ENCODE measurements around the gene ATXN7L1. TPM values are rescaled to one million over a fixed set of nuclear protein-coding genes. Genes with fewer than 3 reads are reported as not detected.

The ATXN7L1 gene
- total and polyA plus RNA-seq, 2 of the 8 experiments (the other 6 are each of a cell fraction or from before 2014, with no cell fraction given), result 14.3 to 34.0 TPM

GRCh38 chr7:105643851-105644250 lies 232.5 kb downstream of the ATXN7L1 start:
- peak overlapping the region; percentile 0 to 24 for H3K4me2 ChIP-seq (ENCODE audit: insufficient read depth in 1 of 2, low read depth in 2 of 2, low read length in 2 of 2)

More at GRCh38 chr7:105643851-105644250, 232.5 kb downstream of the ATXN7L1 start:
- ChIA-PET CTCF (ENCODE audit: partially characterized antibody) (interaction anchor here (0.6 to 3.8 kb wide), 36 partner anchors 8 to 572 kb away, joined by 3 to 29 read pairs (median 4); partner anchors contain the start of genes ATXN7L1 and RINT1), POLR2A (ENCODE audit: partially characterized antibody) (interaction anchor here (0.7 to 1.8 kb wide), 11 partner anchors 9 to 630 kb away, joined by 3 to 7 read pairs (median 3); no protein-coding TSS in a partner anchor)
- Histone ChIP-seq H3K27me3 (replicated peaks in 1 of 4; ENCODE audit: control insufficient read depth in 3 of 4, extremely low read depth in 1 of 4, insufficient read depth in 3 of 4, low read length in 3 of 4) (no peaks in the 10 kb centered on the region; a peak in 1 of 7 replicates), H4K8ac (ENCODE audit: extremely low read depth, insufficient read depth, low read length) (no peak overlapping the region), H3K23ac (ENCODE audit: insufficient read length) (no peak overlapping the region), H4K91ac (replicated peaks; ENCODE audit: insufficient read length, low read length) (no peak overlapping the region), H3K56ac (replicated peaks; ENCODE audit: insufficient read length, low read depth, low read length) (no peak overlapping the region), H2BK5ac (ENCODE audit: low read depth, low read length) (peak overlapping the region; percentile 84; the same call in 1 of the 2 replicates), H3K14ac (ENCODE audit: insufficient read length) (no peak overlapping the region), H3K79me1 (ENCODE audit: low read depth, low read length) (0 out of 2 replicates have a peak, but pooled peaks cover 2% of the 10 kb centered on the region), H3K4me1 (replicated peaks in 1 of 4; ENCODE audit: control insufficient read depth in 3 of 4, insufficient read depth in 4 of 4, low read length in 3 of 4) (peaks cover 23 to 51% (median 36%) of the 10 kb centered on the region in 4 experiments), H3K4ac (replicated peaks; ENCODE audit: insufficient read length, low read depth, low read length) (no peak overlapping the region), H4K5ac (ENCODE audit: insufficient read length, low read depth, low read length) (no peak overlapping the region), H3K4me3 (ENCODE audit: extremely low read depth in 1 of 4, insufficient read depth in 2 of 4, low read depth in 3 of 4, low read length in 4 of 4) (no peak overlapping the region), H3K18ac (ENCODE audit: extremely low read depth, low read length) (no peak overlapping the region; the same call in 1 of the 2 replicates), H3K9ac (replicated peaks in 1 of 4; ENCODE audit: extremely low read depth in 1 of 4, low read depth in 3 of 4, low read length in 3 of 4) (no peak overlapping the region), H2BK120ac (replicated peaks; ENCODE audit: low read depth, low read length) (no peak overlapping the region), H3K79me2 (ENCODE audit: control insufficient read depth in 1 of 2, insufficient read depth in 2 of 2, low read length in 2 of 2) (no peaks in the 10 kb centered on the region), H2BK20ac (ENCODE audit: low read length) (no peak overlapping the region; the same call in 1 of the 2 replicates), H3K9me3 (ENCODE audit: insufficient read depth in 2 of 2, low read depth in 1 of 2, low read length in 1 of 2) (no peaks in the 10 kb centered on the region), H3K23me2 (ENCODE audit: low read depth, low read length) (no peaks in the 10 kb centered on the region), H4K20me1 (replicated peaks in 1 of 2; ENCODE audit: control insufficient read depth in 1 of 2, insufficient read depth in 2 of 2, low read length in 2 of 2) (no peaks in the 10 kb centered on the region), H2BK15ac (ENCODE audit: low read length) (no peak overlapping the region), H2AFZ (ENCODE audit: low read length) (no peak overlapping the region), H2AK5ac (ENCODE audit: low read depth, low read length) (no peak overlapping the region), H2BK12ac (ENCODE audit: low read depth, low read length) (peak overlapping the region; percentile 94; the same call in 1 of the 2 replicates), H3K36me3 (ENCODE audit: control insufficient read depth in 2 of 4, insufficient read depth in 4 of 4, low read length in 3 of 4) (0 out of 8 replicates have a peak, but pooled peaks cover 0 to 4% (median 0%) of the 10 kb centered on the region in 4 experiments), H3K27ac (ENCODE audit: low read depth, low read length) (no peak overlapping the region)
- TF ChIP-seq SIN3A (conservative IDR thresholded peaks at IDR 0.05 in 1 of 2, IDR thresholded peaks at IDR 0.05 in 1 of 2; ENCODE audit: low read depth in 1 of 2, low read length in 2 of 2) (no peak), TAF1 (IDR thresholded peaks at IDR 0.05; ENCODE audit: low read depth, low read length) (no peak), SP2 (IDR thresholded peaks at IDR 0.05; ENCODE audit: low read length) (no peak), ATF3 (IDR thresholded peaks at IDR 0.05; ENCODE audit: insufficient read depth, low read depth, low read length) (no peak), SP4 (IDR thresholded peaks at IDR 0.05; ENCODE audit: low read length) (no peak)
- DNase-seq (ENCODE audit: low read depth in 1 of 2, low spot score in 2 of 2) (no peak), FAIRE-seq (no peak)
- 16% methylated on average over 1 of the region's 1 CpG; no CpG with 5 or more reads in 1 of the 2 experiments for WGBS, 2 experiments (ENCODE audit: extremely low coverage in 1 of 2, insufficient coverage in 1 of 2, insufficient read length in 1 of 2, insufficient replicate concordance in 2 of 2, low coverage in 1 of 2, low lambda C conversion rate in 2 of 2, missing lambda C conversion rate in 1 of 2)

Data from H1 (cell line).